Lower leg skin (tissue), 4 donors: ENCODE data around the gene OR2C1. TPM values are rescaled to one million over a fixed set of nuclear protein-coding genes. Genes with fewer than 3 reads are reported as not detected.
A peak's percentile ranks its signal among the peaks of the same experiment; 100 is the strongest.

Experiments
- DNase-seq, 2 donors: peaks; one replicate each; pipeline ENCODE4 v3.0.0-alpha.2; 2019; ENCODE audit warnings: low spot score in 2 of 2
- H3K4me3 ChIP-seq: fragments of 200-600 bp; sonication (generic); 2 replicates; pipeline ENCODE4 v1.5.1; 2017; ENCODE audit warnings: mild to moderate bottlenecking, low read depth; ENCODE audit not compliant: poor library complexity, severe bottlenecking
- CTCF ChIP-seq, 3 donors: fragments of 450-650 bp; IDR thresholded peaks; one replicate each; pipeline ENCODE4 v1.5.1; 2016; ENCODE audit warnings: antibody characterized with exemption in 3 of 3, mild to moderate bottlenecking in 3 of 3, moderate library complexity in 2 of 3
- POLR2A ChIP-seq, 2 donors: fragments of 450-650 bp; IDR thresholded peaks; one replicate each; pipeline ENCODE4 v1.6.1; 2016 to 2017; ENCODE audit warnings: antibody characterized with exemption in 2 of 2, mild to moderate bottlenecking in 1 of 2, moderate library complexity in 1 of 2
- WGBS, 2 donors: methylation state at CpG; one replicate each; pipeline ENCODE4 v1.1.5; 2018; 5-methylcytosine and 5-hydroxymethylcytosine counted together
- intact Hi-C: fragments of 100-400 bp; cut with DNase I; formaldehyde crosslinking; loops from one replicate; pipeline ENCODE4 v1.15.0; 2023; ENCODE audit warnings: low total_unique reads
- total RNA-seq, 4 donors: library from RNA; depleted of rRNA; stranded (reverse); fragments of >200 nt; gene quantifications; one replicate each; pipeline ENCODE4 v1.1.0, GENCODE V29; 2016

Gene OR2C1
- total RNA-seq, 4 donors from 2014 or later: 0.39 to 0.88 TPM; not detected in 2

GRCh38 chr16:3400446-3400778 is 44.7 kb downstream of the OR2C1 start:
- DNase-seq: no peak
- TF ChIP-seq CTCF (IDR thresholded peaks at IDR 0.05): no peak
- no peak for TF ChIP-seq POLR2A (IDR thresholded peaks at IDR 0.05)
- intact Hi-C loops: loop anchor here (10.0 kb wide), 1 partner anchor 96 kb away; the partner anchor contains the start of genes TIGD7 and ZNF75A
- peak overlapping the region; percentile 82 for H3K4me3 ChIP-seq
- 0 to 1% methylated on average over 12 to 18 of the region's 18 CpGs for WGBS, 2 donors

GRCh38 chr16:3400779-3401688 is 45.3 kb downstream of the OR2C1 start, which contains the start of the genes ZNF174 and ZSCAN32:
Gene ZNF174, plus strand, starts transcription at chr16:3401215. Its CDS starts 790 bp downstream, at chr16:3402005.
Gene ZSCAN32, minus strand, starts transcription at chr16:3401004. Its CDS starts 3,447 bp downstream, at chr16:3397557.
- intact Hi-C loops: loop anchor here (10.0 kb wide), 1 partner anchor 96 kb away; the partner anchor contains the start of genes TIGD7 and ZNF75A
- peak; percentile 99 for DNase-seq
- WGBS, 2 donors: 0% methylated on average over 42 to 82 of the region's 95 CpGs
- TF ChIP-seq POLR2A (IDR thresholded peaks at IDR 0.05): peak in 1 of 2 donors; percentile 12
- no peak for TF ChIP-seq CTCF (IDR thresholded peaks at IDR 0.05)
- peak within 1 kb of the TSS; percentile 82 for H3K4me3 ChIP-seq

DNA sequence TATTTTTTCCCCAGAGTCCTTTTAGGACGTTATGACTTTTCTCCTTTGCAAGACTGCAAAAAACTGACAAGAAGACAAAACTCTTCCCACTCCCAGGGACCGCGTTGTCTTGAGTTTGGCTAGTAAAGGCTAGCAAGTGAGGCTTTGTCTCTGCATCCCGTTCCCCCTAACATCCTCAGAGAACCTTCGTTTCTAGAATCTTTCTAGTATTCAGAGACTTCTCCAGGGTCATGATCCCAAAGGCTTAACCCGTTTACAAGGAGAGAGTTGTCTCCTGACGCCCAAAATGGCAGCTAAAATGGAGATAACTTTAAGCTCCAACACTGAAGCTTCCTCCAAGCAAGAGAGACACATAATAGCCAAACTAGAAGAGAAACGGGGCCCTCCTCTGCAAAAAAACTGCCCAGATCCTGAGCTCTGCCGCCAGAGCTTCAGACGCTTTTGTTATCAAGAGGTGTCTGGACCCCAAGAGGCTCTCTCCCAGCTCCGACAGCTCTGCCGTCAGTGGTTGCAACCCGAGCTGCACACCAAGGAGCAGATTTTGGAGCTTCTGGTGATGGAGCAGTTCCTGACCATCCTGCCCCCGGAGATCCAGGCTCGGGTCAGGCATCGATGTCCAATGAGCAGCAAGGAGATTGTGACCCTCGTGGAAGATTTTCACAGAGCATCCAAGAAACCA is 46.2 kb downstream of the OR2C1 start:
- 30 to 37% methylated on average over 17 of the region's 17 CpGs for WGBS, 2 donors
- intact Hi-C loops: loop anchor here (10.0 kb wide), 1 partner anchor 97 kb away; the partner anchor contains the start of genes TIGD7 and ZNF75A
- DNase-seq: no peak
- no peak for TF ChIP-seq POLR2A (IDR thresholded peaks at IDR 0.05)
- TF ChIP-seq CTCF (IDR thresholded peaks at IDR 0.05): no peak
- H3K4me3 ChIP-seq: peak overlapping the region; percentile 59

Other genes with a start within 250 kb of the OR2C1 start
- 10 to 100 TPM; 15.1 to 25.3 (median 18.5) TPM for gene ZNF205, start 243.3 kb upstream of the OR2C1 start, total RNA-seq
- gene ZNF213, start 220.9 kb upstream of the OR2C1 start, total RNA-seq: 10 to 100 TPM; 10.7 to 18.0 (median 14.6) TPM
- gene OR1F1, start 167.7 kb upstream of the OR2C1 start, total RNA-seq: not detected
- gene ZNF200, start 120.7 kb upstream of the OR2C1 start, total RNA-seq: 1 to 10 TPM; 2.2 to 5.7 (median 3.9) TPM
- gene MEFV, start 99.3 kb upstream of the OR2C1 start, total RNA-seq: 1 to 10 TPM in 2 of 4 donors, under 1 TPM in 2; 0.80 to 3.3 (median 1.8) TPM
- gene ZNF263, start 72.4 kb upstream of the OR2C1 start, total RNA-seq: 10 to 100 TPM; 40.4 to 62.3 (median 55.2) TPM
- 1 to 10 TPM; 1.9 to 6.9 (median 3.0) TPM for gene TIGD7, start 50.5 kb upstream of the OR2C1 start, total RNA-seq
- 10 to 100 TPM; 13.3 to 23.5 (median 18.2) TPM for gene ZNF75A, start 50.4 kb upstream of the OR2C1 start, total RNA-seq
- 10 to 100 TPM in 2 of 4 donors, 1 to 10 TPM in 2; 8.2 to 16.4 (median 11.7) TPM for gene ZSCAN32, start 45.1 kb downstream of the OR2C1 start, total RNA-seq
- 10 to 100 TPM; 12.3 to 16.4 (median 13.4) TPM for gene ZNF174, start 45.3 kb downstream of the OR2C1 start, total RNA-seq
- 1 to 10 TPM; 2.1 to 3.2 (median 2.5) TPM for gene ZNF597, start 87.6 kb downstream of the OR2C1 start, total RNA-seq
- 10 to 100 TPM; 21.2 to 42.2 (median 24.8) TPM for gene NAA60, start 87.8 kb downstream of the OR2C1 start, total RNA-seq
- not detected for gene C16orf90, start 139.6 kb downstream of the OR2C1 start, total RNA-seq
- 10 to 100 TPM in 2 of 4 donors, 1 to 10 TPM in 2; 4.3 to 21.8 (median 11.7) TPM for gene CLUAP1, start 145.1 kb downstream of the OR2C1 start, total RNA-seq
- under 1 TPM; 0.15 to 0.74 (median 0.28) TPM for gene NLRC3, start 221.5 kb downstream of the OR2C1 start, total RNA-seq